Lung (tissue), 12 donors: ENCODE results near the gene SLC41A2. TPM values are rescaled to one million over a fixed set of nuclear protein-coding genes. Genes with fewer than 3 reads are reported as not detected.

Experiments used
- ATAC-seq: fragments of 200-7000 bp; cut with Tn5 transposase; one replicate; pipeline ENCODE4 v1.9.1; 2020; ENCODE audit warnings: moderate number of reproducible peaks; ENCODE audit not compliant: insufficient read depth, low FRiP score
- DNase-seq, 3 donors: peaks; one replicate each; pipeline ENCODE4 v3.0.0-alpha.2; 2013 to 2017
- H3K27ac ChIP-seq, 2 donors: one replicate each; pipeline ENCODE4 v1.5.1; 2013; ENCODE audit warnings: mild to moderate bottlenecking in 2 of 2, moderate library complexity in 2 of 2, control low read depth in 1 of 2, inconsistent platforms in 1 of 2, low read depth in 1 of 2, low read length in 1 of 2
- H3K27me3 ChIP-seq, 3 donors: one replicate each; pipeline ENCODE4 v1.5.1; 2013; ENCODE audit warnings: low read length in 2 of 3; ENCODE audit not compliant: control insufficient read depth in 3 of 3, insufficient read depth in 3 of 3
- H3K36me3 ChIP-seq, 4 donors: one replicate each; pipeline ENCODE4 v1.5.1; 2013; ENCODE audit warnings: low read length in 4 of 4, mild to moderate bottlenecking in 1 of 4, moderate library complexity in 1 of 4; ENCODE audit not compliant: control insufficient read depth in 4 of 4, insufficient read depth in 4 of 4
- H3K4me1 ChIP-seq, 5 donors: one replicate each; pipeline ENCODE4 v1.5.1; 2013; ENCODE audit warnings: low read length in 5 of 5, mild to moderate bottlenecking in 2 of 5, moderate library complexity in 1 of 5; ENCODE audit not compliant: control insufficient read depth in 5 of 5, insufficient read depth in 5 of 5
- H3K4me3 ChIP-seq: one replicate; pipeline ENCODE4 v1.5.1; 2013; ENCODE audit warnings: mild to moderate bottlenecking, control low read depth, moderate library complexity
- H3K9ac ChIP-seq, 2 donors: one replicate each; pipeline ENCODE4 v1.5.1; 2013; ENCODE audit warnings: low read length in 2 of 2, control low read depth in 1 of 2; ENCODE audit not compliant: insufficient read depth in 1 of 2
- H3K9me3 ChIP-seq, 4 donors: one replicate each; pipeline ENCODE4 v1.5.1; 2013; ENCODE audit warnings: low read length in 3 of 4, mild to moderate bottlenecking in 1 of 4, moderate library complexity in 1 of 4; ENCODE audit not compliant: control insufficient read depth in 4 of 4, insufficient read depth in 3 of 4
- WGBS, 2 donors: extraction: QIAGEN DNeasy Blood & Tissue Kit; methylation state at CpG; one replicate each; pipeline ENCODE4 v1.1.7; 2013; 5-methylcytosine and 5-hydroxymethylcytosine counted together
- polyA plus RNA-seq, 2 donors: library from polyadenylated mRNA; stranded (reverse); fragments of 200-250 nt; gene quantifications; one replicate each; pipeline ENCODE4 v1.2.1, GENCODE V29; 2013
- total RNA-seq, 2 donors: library from RNA; depleted of rRNA in 1 of 2; stranded (reverse); fragments of >200 nt in 1 of 2; gene quantifications; one replicate each; pipeline ENCODE4 v1.2.1, GENCODE V29; 2014 to 2021
- TF ChIP-seq, protein P1 (sequence below): IDR thresholded peaks from 2 replicates; pipeline ENCODE4 v1.5.1; 2012; ENCODE audit warnings: mild to moderate bottlenecking; ENCODE audit errors: control extremely low read depth, extremely low read depth
- donor health status: control.
- donor health status: control.
- donor health status: Bipolar disorder and iron deficiency.
- donor health status: healthy.
- donor health status: DM: yes; HTN: yes; CAD: no.

Gene SLC41A2
- total and polyA plus RNA-seq, 4 donors: 6.2 to 64.7 (median 24.7) TPM

DNA sequence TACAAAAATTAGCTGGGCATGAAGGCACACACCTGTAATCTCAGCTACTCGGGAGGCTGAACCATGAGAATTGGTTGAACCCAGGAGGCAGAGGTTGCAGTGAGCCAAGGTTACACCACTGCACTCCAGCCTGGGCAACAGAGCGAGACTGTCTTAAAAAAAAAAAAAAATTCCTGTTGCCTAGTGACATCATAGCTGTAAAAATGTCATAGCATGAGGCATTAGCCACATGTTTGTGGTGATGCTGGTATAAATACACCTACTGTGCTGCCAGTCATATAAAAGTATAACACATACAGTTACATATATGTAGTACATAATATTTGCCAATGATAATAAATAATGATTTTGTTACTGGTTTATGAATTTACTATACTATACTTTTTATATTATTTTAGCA, 22.2 kb downstream of the SLC41A2 start:
- Histone ChIP-seq H3K27me3 (peaks cover 0 to 2% (median 0%) of the 10 kb centered on the region in 3 donors), H3K4me1 (no peaks in the 10 kb centered on the region), H3K27ac (no peak overlapping the region), H3K36me3 (no peaks in the 10 kb centered on the region), H3K4me3 (no peak overlapping the region), H3K9me3 (no peaks in the 10 kb centered on the region), H3K9ac (no peak overlapping the region)
- ATAC-seq (no peak), DNase-seq (no peak)
- TF ChIP-seq, protein P1, sequence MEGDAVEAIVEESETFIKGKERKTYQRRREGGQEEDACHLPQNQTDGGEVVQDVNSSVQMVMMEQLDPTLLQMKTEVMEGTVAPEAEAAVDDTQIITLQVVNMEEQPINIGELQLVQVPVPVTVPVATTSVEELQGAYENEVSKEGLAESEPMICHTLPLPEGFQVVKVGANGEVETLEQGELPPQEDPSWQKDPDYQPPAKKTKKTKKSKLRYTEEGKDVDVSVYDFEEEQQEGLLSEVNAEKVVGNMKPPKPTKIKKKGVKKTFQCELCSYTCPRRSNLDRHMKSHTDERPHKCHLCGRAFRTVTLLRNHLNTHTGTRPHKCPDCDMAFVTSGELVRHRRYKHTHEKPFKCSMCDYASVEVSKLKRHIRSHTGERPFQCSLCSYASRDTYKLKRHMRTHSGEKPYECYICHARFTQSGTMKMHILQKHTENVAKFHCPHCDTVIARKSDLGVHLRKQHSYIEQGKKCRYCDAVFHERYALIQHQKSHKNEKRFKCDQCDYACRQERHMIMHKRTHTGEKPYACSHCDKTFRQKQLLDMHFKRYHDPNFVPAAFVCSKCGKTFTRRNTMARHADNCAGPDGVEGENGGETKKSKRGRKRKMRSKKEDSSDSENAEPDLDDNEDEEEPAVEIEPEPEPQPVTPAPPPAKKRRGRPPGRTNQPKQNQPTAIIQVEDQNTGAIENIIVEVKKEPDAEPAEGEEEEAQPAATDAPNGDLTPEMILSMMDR: no peak
- WGBS, 2 donors: 95 to 96% methylated on average over 2 of the region's 2 CpGs

DNA sequence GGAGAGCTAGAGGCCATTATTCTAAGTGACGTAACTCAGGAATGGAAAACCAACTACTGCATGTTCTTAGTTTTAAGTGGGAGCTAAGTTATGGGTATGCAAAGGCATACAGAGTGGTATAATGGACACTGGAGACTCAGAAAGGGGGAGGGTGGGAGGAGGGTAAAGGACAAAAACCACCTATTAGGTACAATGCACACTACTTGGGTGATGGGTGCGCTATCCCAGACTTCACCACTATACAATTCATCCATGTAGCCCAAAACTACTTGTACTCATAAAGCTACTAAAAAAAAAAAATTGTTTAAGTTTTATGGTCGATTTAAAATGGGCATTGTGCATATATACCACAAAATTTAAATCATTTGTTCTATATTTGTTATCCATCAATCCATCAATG, 24.3 kb downstream of the SLC41A2 start:
- H3K27ac ChIP-seq: no peak overlapping the region
- no peaks in the 10 kb centered on the region for H3K9me3 ChIP-seq
- no peak overlapping the region for H3K9ac ChIP-seq
- ATAC-seq (no peak), DNase-seq (no peak)
- WGBS, 2 donors: 60 to 64% methylated on average over 3 of the region's 3 CpGs
- no peak overlapping the region for H3K4me3 ChIP-seq
- no peaks in the 10 kb centered on the region for H3K4me1 ChIP-seq
- peaks cover 0 to 2% (median 0%) of the 10 kb centered on the region in 3 donors for H3K27me3 ChIP-seq
- TF ChIP-seq, protein P1: no peak
- H3K36me3 ChIP-seq: no peaks in the 10 kb centered on the region

DNA sequence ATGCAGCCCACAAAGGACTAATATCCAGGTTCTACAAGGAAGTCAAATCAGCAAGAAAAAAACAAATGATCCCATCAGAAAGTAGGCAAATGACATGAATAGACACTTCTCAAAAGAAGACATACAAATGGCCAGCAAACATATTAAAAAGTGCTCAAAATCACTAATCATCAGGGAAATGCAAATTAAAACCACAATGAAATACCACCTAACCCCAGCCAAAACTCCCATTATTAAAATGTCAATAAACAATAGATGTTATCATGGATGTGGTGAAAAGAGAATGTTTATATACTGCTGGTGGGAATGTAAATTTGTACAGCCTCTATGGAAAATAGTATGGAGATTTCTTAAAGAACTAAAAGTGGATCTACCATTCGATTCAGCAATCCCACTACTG, 25.0 kb downstream of the SLC41A2 start:
- TF ChIP-seq, protein P1: no peak
- H3K9ac ChIP-seq: no peak overlapping the region
- no peak overlapping the region for H3K4me3 ChIP-seq
- H3K27ac ChIP-seq: no peak overlapping the region
- peaks cover 0 to 2% (median 0%) of the 10 kb centered on the region in 3 donors for H3K27me3 ChIP-seq
- DNase-seq (no peak), ATAC-seq (no peak)
- H3K9me3 ChIP-seq: no peaks in the 10 kb centered on the region
- no peaks in the 10 kb centered on the region for H3K4me1 ChIP-seq
- WGBS, 2 donors: 80 to 96% methylated on average over 1 of the region's 1 CpG
- no peaks in the 10 kb centered on the region for H3K36me3 ChIP-seq
